Measurements from ENCODE around the gene RPL4.

RPL4 gene

DNA sequence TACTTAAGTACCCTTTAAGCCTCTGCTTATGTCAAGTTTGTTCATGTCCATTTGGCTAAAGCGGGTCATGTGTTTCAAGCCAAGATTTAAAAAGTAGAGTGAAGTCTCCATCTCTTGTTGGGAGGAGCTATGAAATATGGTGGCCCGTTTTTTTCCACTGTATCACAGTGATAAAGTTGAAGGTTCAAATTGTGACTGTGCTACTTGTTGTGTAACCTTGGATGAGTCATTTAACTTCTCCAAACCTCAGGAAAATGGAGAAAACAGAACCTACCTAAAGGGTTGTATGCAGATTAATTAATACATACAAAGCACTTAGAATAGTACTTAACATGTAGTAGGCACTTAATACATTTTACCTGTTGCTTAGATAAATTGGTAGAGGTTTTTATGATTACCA lies 50.5 kb downstream of the RPL4 start:
- DNase-seq (ENCODE audit: low spot score): no peak

DNA sequence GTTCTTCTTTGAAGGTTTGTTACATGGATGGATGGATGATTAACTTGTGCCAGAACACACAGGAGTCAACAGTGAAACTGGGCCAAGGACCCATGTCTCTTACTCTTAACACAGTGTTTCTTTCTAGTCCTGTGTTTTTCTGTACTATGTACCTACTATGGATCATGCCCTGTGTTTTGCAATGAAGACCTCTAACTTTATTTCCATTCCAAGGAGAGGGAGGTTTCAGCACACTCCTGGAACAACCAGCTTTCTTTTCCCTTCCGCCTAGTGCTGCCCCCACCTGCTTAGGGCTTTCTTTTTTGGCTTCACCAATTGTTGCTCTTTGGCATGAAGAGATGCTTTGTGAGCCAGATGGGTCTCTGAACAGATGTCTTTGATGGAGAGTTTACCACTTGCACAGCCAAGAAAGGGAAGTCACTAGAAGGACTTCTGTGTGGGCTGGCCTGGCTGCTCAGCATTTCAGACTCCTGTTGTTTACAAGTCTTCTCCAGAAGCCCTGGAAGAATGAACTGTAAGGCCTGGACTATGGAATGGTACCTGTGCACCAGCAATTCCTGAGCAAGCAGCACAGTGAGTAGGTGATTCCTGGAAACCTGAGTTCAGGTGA lies 51.6 kb downstream of the RPL4 start:
- DNase-seq (ENCODE audit: low spot score): no peak

DNA sequence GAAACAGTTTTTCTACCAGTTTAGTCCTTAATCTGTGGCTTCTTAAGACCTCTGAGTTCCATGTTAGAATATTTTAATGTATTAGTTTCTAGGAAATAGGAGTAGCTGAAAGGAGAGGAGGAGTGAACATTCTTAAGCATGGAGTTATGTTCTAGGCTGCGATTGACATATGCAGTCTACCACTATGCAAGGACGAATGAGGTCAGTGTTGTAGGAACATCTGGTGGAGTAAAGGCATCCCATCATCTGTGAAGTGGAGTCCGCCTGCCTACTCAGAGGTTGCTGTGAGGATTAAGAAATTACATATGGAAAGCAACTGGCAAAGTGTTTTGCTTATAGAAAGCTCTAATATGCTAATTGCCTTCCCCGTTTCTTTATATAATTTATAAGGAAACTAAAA lies 52.2 kb downstream of the RPL4 start:
- no peak for DNase-seq (ENCODE audit: low spot score)
